Liver (tissue), 9 donors: ENCODE data around the gene ALKAL2. TPM values are rescaled to one million over a fixed set of nuclear protein-coding genes. Genes with fewer than 3 reads are reported as not detected.

Experiments
- DNase-seq: peaks from one replicate; pipeline ENCODE4 v3.0.0-alpha.2; 2017; ENCODE audit warnings: low spot score
- H3K27ac ChIP-seq, 2 donors: one replicate each; pipeline ENCODE4 v1.7.0; 2013; ENCODE audit warnings: inconsistent platforms in 2 of 2, low read length in 2 of 2, control low read depth in 1 of 2, low read depth in 1 of 2, mild to moderate bottlenecking in 1 of 2
- H3K27me3 ChIP-seq, 4 donors: one replicate each; pipeline versions ENCODE4 v1.6.1 to v1.7.0; 2013; ENCODE audit warnings: low read length in 3 of 4, inconsistent platforms in 1 of 4, mild to moderate bottlenecking in 1 of 4, moderate library complexity in 1 of 4; ENCODE audit not compliant: control insufficient read depth in 4 of 4, insufficient read depth in 4 of 4
- H3K36me3 ChIP-seq, 4 donors: one replicate each; pipeline versions ENCODE4 v1.6.1 to v1.7.0; 2013; ENCODE audit warnings: low read length in 3 of 4, mild to moderate bottlenecking in 3 of 4, low read depth in 1 of 4, moderate library complexity in 1 of 4; ENCODE audit not compliant: control insufficient read depth in 4 of 4, insufficient read depth in 3 of 4
- H3K4me1 ChIP-seq, 4 donors: one replicate each; pipeline versions ENCODE4 v1.6.1 to v1.7.0; 2013; ENCODE audit warnings: low read length in 3 of 4, mild to moderate bottlenecking in 3 of 4, moderate library complexity in 1 of 4; ENCODE audit not compliant: control insufficient read depth in 4 of 4, insufficient read depth in 4 of 4
- H3K4me3 ChIP-seq, 3 donors: one replicate each; pipeline versions ENCODE4 v1.6.1 to v1.7.0; 2013; ENCODE audit warnings: low read length in 3 of 3, control low read depth in 1 of 3, low read depth in 1 of 3, mild to moderate bottlenecking in 1 of 3
- H3K9ac ChIP-seq, 2 donors: one replicate each; pipeline ENCODE4 v1.7.0; 2013; ENCODE audit warnings: low read length in 2 of 2, mild to moderate bottlenecking in 2 of 2, moderate library complexity in 2 of 2, control low read depth in 1 of 2, low read depth in 1 of 2
- H3K9me3 ChIP-seq, 4 donors: one replicate each; pipeline versions ENCODE4 v1.6.1 to v1.7.0; 2013; ENCODE audit warnings: low read length in 3 of 4; ENCODE audit not compliant: control insufficient read depth in 4 of 4
- CTCF ChIP-seq: fragments of 150-350 bp; IDR thresholded peaks from 2 replicates; pipeline ENCODE4 v1.5.1; 2017; ENCODE audit warnings: improper control_type of control experiment, low read depth, low read length; ENCODE audit not compliant: missing input control
- FOXA1 ChIP-seq: IDR thresholded peaks from 2 replicates; pipeline ENCODE4 v1.6.1; 2016; ENCODE audit warnings: antibody characterized with exemption
- FOXA2 ChIP-seq: IDR thresholded peaks from 2 replicates; pipeline ENCODE4 v1.6.1; 2016; ENCODE audit warnings: antibody characterized with exemption
- HNF4A ChIP-seq, 2 donors: conservative IDR thresholded peaks; 2 replicates each; pipeline ENCODE4 v1.6.1; 2016; ENCODE audit warnings: antibody characterized with exemption in 2 of 2, mild to moderate bottlenecking in 2 of 2
- JUND ChIP-seq, 2 donors: IDR thresholded peaks; 2 replicates each; pipeline ENCODE4 v1.6.1; 2016; ENCODE audit warnings: antibody characterized with exemption in 2 of 2
- MAX ChIP-seq: IDR thresholded peaks from 2 replicates; pipeline ENCODE4 v1.6.1; 2016; ENCODE audit warnings: antibody characterized with exemption
- NR2F2 ChIP-seq: IDR thresholded peaks from 2 replicates; pipeline ENCODE4 v1.6.1; 2016; ENCODE audit warnings: antibody characterized with exemption
- RAD21 ChIP-seq, 2 donors: IDR thresholded peaks; 2 replicates each; pipeline ENCODE4 v1.6.1; 2016; ENCODE audit warnings: antibody characterized with exemption in 2 of 2, mild to moderate bottlenecking in 2 of 2
- RXRA ChIP-seq, 2 donors: IDR thresholded peaks; 2 replicates each; pipeline ENCODE4 v1.6.1; 2017 to 2018; ENCODE audit warnings: antibody characterized with exemption in 2 of 2, mild to moderate bottlenecking in 1 of 2
- SP1 ChIP-seq: IDR thresholded peaks from 2 replicates; pipeline ENCODE4 v1.6.1; 2018; ENCODE audit warnings: antibody characterized with exemption, mild to moderate bottlenecking
- TAF1 ChIP-seq: conservative IDR thresholded peaks from 2 replicates; pipeline ENCODE4 v1.6.1; 2016; ENCODE audit warnings: antibody characterized with exemption, mild to moderate bottlenecking
- WGBS: extraction: QIAGEN DNeasy Blood & Tissue Kit; methylation state at CpG from one replicate; pipeline ENCODE4 v1.1.7; 2013; 5-methylcytosine and 5-hydroxymethylcytosine counted together
- polyA plus RNA-seq, 2 donors: library from polyadenylated mRNA; stranded (reverse) in 1 of 2; unstranded in 1 of 2; fragments of 200-250 nt in 1 of 2; fragments of >200 nt in 1 of 2; fragmentation: Nextera tagmentation in 1 of 2; extraction: Ambion mirVana in 1 of 2; gene quantifications; one replicate each; pipeline versions ENCODE4 v1.2.1 to v1.2.3, GENCODE V29; 2013 to 2015
- total RNA-seq, 2 donors: library from RNA; depleted of rRNA; stranded (reverse); fragments of >200 nt; gene quantifications; one replicate each; pipeline ENCODE4 v1.2.3, GENCODE V29; 2014
- TF ChIP-seq, protein P1 (sequence below): IDR thresholded peaks from 2 replicates; pipeline ENCODE4 v1.6.1; 2016; ENCODE audit warnings: antibody characterized with exemption
- TF ChIP-seq, protein P2 (sequence below): IDR thresholded peaks from 2 replicates; pipeline ENCODE4 v1.6.1; 2016; ENCODE audit warnings: antibody characterized with exemption, mild to moderate bottlenecking
- donor health status: healthy.
- donor health status: healthy.
- donor health status: healthy.
- donor health status: healthy.
- donor health status: healthy.

Gene ALKAL2
- total and polyA plus RNA-seq, 4 donors: 1.6 to 3.1 (median 1.9) TPM; not detected in 1

DNA sequence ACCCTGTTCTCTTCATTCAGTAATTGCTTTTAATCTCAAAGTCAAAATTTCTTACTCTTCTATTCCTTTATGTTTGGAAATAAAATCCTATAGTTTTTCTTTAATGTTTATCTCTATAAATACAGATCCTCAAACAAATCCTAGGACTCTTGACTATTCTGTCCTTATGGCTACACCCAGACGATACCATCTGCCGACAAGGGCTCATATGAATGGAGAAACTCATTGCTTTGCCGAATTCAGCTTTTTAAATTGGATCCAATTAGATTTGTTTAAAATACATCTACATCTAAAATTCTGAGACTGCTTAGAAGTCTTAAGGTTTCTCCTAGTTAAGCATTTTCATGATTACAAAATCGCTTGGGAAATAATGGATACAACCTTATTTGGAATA lies 9.0 kb downstream of the ALKAL2 start:
- Histone ChIP-seq H3K4me1 (peaks cover 0 to 2% (median 0%) of the 10 kb centered on the region in 4 donors), H3K27ac (no peak overlapping the region), H3K4me3 (no peak overlapping the region), H3K36me3 (peaks cover 4 to 46% (median 28%) of the 10 kb centered on the region in 4 donors), H3K27me3 (no peaks in the 10 kb centered on the region), H3K9ac (no peak overlapping the region), H3K9me3 (no peaks in the 10 kb centered on the region)
- no peak for DNase-seq
- TF ChIP-seq RAD21 (IDR thresholded peaks at IDR 0.05) (no peak), TAF1 (no peak), FOXA1 (no peak), RXRA (IDR thresholded peaks at IDR 0.05) (no peak), FOXA2 (no peak), MAX (no peak), CTCF (no peak)
- 92% methylated on average over 4 of the region's 4 CpGs for WGBS

GRCh38 chr2:278312-278926 lies 9.5 kb downstream of the ALKAL2 start:
- no peaks in the 10 kb centered on the region for H3K9me3 ChIP-seq
- H3K9ac ChIP-seq: no peak overlapping the region
- WGBS: 87% methylated on average over 2 of the region's 2 CpGs
- no peaks in the 10 kb centered on the region for H3K27me3 ChIP-seq
- no peak for TF ChIP-seq NR2F2
- no peak for TF ChIP-seq CTCF
- TF ChIP-seq, protein P1, sequence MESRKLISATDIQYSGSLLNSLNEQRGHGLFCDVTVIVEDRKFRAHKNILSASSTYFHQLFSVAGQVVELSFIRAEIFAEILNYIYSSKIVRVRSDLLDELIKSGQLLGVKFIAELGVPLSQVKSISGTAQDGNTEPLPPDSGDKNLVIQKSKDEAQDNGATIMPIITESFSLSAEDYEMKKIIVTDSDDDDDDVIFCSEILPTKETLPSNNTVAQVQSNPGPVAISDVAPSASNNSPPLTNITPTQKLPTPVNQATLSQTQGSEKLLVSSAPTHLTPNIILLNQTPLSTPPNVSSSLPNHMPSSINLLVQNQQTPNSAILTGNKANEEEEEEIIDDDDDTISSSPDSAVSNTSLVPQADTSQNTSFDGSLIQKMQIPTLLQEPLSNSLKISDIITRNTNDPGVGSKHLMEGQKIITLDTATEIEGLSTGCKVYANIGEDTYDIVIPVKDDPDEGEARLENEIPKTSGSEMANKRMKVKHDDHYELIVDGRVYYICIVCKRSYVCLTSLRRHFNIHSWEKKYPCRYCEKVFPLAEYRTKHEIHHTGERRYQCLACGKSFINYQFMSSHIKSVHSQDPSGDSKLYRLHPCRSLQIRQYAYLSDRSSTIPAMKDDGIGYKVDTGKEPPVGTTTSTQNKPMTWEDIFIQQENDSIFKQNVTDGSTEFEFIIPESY: no peak
- no peak for TF ChIP-seq SP1
- TF ChIP-seq JUND (IDR thresholded peaks at IDR 0.05): no peak
- no peak for TF ChIP-seq HNF4A (conservative IDR thresholded peaks at IDR 0.05)
- TF ChIP-seq RXRA (IDR thresholded peaks at IDR 0.05): no peak
- TF ChIP-seq, protein P2, sequence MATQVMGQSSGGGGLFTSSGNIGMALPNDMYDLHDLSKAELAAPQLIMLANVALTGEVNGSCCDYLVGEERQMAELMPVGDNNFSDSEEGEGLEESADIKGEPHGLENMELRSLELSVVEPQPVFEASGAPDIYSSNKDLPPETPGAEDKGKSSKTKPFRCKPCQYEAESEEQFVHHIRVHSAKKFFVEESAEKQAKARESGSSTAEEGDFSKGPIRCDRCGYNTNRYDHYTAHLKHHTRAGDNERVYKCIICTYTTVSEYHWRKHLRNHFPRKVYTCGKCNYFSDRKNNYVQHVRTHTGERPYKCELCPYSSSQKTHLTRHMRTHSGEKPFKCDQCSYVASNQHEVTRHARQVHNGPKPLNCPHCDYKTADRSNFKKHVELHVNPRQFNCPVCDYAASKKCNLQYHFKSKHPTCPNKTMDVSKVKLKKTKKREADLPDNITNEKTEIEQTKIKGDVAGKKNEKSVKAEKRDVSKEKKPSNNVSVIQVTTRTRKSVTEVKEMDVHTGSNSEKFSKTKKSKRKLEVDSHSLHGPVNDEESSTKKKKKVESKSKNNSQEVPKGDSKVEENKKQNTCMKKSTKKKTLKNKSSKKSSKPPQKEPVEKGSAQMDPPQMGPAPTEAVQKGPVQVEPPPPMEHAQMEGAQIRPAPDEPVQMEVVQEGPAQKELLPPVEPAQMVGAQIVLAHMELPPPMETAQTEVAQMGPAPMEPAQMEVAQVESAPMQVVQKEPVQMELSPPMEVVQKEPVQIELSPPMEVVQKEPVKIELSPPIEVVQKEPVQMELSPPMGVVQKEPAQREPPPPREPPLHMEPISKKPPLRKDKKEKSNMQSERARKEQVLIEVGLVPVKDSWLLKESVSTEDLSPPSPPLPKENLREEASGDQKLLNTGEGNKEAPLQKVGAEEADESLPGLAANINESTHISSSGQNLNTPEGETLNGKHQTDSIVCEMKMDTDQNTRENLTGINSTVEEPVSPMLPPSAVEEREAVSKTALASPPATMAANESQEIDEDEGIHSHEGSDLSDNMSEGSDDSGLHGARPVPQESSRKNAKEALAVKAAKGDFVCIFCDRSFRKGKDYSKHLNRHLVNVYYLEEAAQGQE: no peak
- no peak for DNase-seq
- H3K4me1 ChIP-seq: peaks cover 0 to 2% (median 0%) of the 10 kb centered on the region in 4 donors
- H3K36me3 ChIP-seq: peaks cover 4 to 48% (median 28%) of the 10 kb centered on the region in 4 donors
- H3K4me3 ChIP-seq: no peak overlapping the region
- no peak overlapping the region for H3K27ac ChIP-seq
